GM23338 (cell line): Measurements from ENCODE around the gene HEYL. TPM values are rescaled to one million over a fixed set of nuclear protein-coding genes. Genes with fewer than 3 reads are reported as not detected.

Experiments used
- ATAC-seq: fragments of 200-7000 bp; cut with Tn5 transposase; 3 replicates; pipeline ENCODE4 v1.9.1; 2020
- DNase-seq: peaks from one replicate; pipeline ENCODE4 v3.0.0-alpha.2; 2015; ENCODE audit warnings: low spot score
- H2AFZ ChIP-seq: fragments of 200-600 bp; sonication (generic); 2 replicates; pipeline ENCODE4 v1.8.0; 2016; ENCODE audit warnings: antibody characterized with exemption, mild to moderate bottlenecking, moderate library complexity
- H3F3A ChIP-seq: fragments of 200-600 bp; sonication (generic); replicated peaks from 2 replicates; pipeline ENCODE4 v1.8.0; 2017; ENCODE audit warnings: antibody characterized with exemption, mixed run types, low read depth
- H3K27ac ChIP-seq: fragments of 200-600 bp; sonication (generic); 2 replicates; pipeline ENCODE4 v1.6.1; 2016; ENCODE audit warnings: low read depth
- H3K27me3 ChIP-seq: fragments of 200-600 bp; sonication (generic); 2 replicates; pipeline ENCODE4 v1.8.0; 2016; ENCODE audit warnings: mild to moderate bottlenecking, mixed run types, moderate library complexity; ENCODE audit not compliant: insufficient read depth
- H3K36me3 ChIP-seq: fragments of 200-600 bp; sonication (generic); 2 replicates; pipeline ENCODE4 v1.8.0; 2016; ENCODE audit warnings: mild to moderate bottlenecking; ENCODE audit not compliant: insufficient read depth
- H3K4me1 ChIP-seq: fragments of 200-600 bp; sonication (generic); 2 replicates; pipeline ENCODE4 v1.8.0; 2016; ENCODE audit warnings: mild to moderate bottlenecking, moderate library complexity; ENCODE audit not compliant: insufficient read depth
- H3K4me2 ChIP-seq: fragments of 200-600 bp; sonication (generic); 2 replicates; pipeline ENCODE4 v1.7.1; 2017; ENCODE audit warnings: mixed run types
- H3K4me3 ChIP-seq: fragments of 200-600 bp; sonication (generic); 2 replicates; pipeline ENCODE4 v1.6.1; 2016; ENCODE audit warnings: mixed run types
- H3K79me2 ChIP-seq: fragments of 200-600 bp; sonication (generic); replicated peaks from 2 replicates; pipeline ENCODE4 v1.8.0; 2017; ENCODE audit warnings: mild to moderate bottlenecking; ENCODE audit not compliant: insufficient read depth
- H3K9me2 ChIP-seq: fragments of 200-600 bp; sonication (generic); 2 replicates; pipeline ENCODE4 v1.8.0; 2017; ENCODE audit not compliant: insufficient read depth
- H4K20me1 ChIP-seq: fragments of 200-600 bp; sonication (generic); replicated peaks from 2 replicates; pipeline ENCODE4 v1.8.0; 2017; ENCODE audit warnings: mild to moderate bottlenecking; ENCODE audit not compliant: insufficient read depth
- H3K27ac Mint-ChIP-seq: 2 replicates; pipeline ENCODE4 v1.8.0; 2020; ENCODE audit warnings: inconsistent platforms, mild to moderate bottlenecking, moderate library complexity, mixed read lengths
- H3K27me3 Mint-ChIP-seq: 3 replicates; pipeline ENCODE4 v1.8.0; 2022; ENCODE audit warnings: low read depth, mild to moderate bottlenecking, moderate library complexity, mixed read lengths, inconsistent platforms; ENCODE audit not compliant: insufficient read depth, poor library complexity
- H3K36me3 Mint-ChIP-seq: 3 replicates; pipeline ENCODE4 v1.8.0; 2021; ENCODE audit warnings: low read depth, mild to moderate bottlenecking, inconsistent platforms, moderate library complexity, mixed read lengths
- H3K4me1 Mint-ChIP-seq: 3 replicates; pipeline ENCODE4 v1.8.0; 2020; ENCODE audit warnings: mild to moderate bottlenecking, inconsistent platforms, mixed read lengths
- H3K4me3 Mint-ChIP-seq: 3 replicates; pipeline ENCODE4 v1.8.0; 2021; ENCODE audit warnings: moderate library complexity, mild to moderate bottlenecking, inconsistent platforms, mixed read lengths
- H3K9me3 Mint-ChIP-seq: 3 replicates; pipeline ENCODE4 v1.8.0; 2020; ENCODE audit warnings: moderate library complexity, mild to moderate bottlenecking, inconsistent platforms, mixed read lengths
- NANOG ChIP-seq: IDR thresholded peaks from 2 replicates; pipeline ENCODE4 v1.6.1; 2016; ENCODE audit warnings: antibody characterized with exemption, borderline replicate concordance
- POLR2AphosphoS5 ChIP-seq: IDR thresholded peaks from 2 replicates; pipeline ENCODE4 v1.6.1; 2016; ENCODE audit warnings: antibody characterized with exemption, low read depth
- STAT1 ChIP-seq: IDR thresholded peaks from one replicate; pipeline ENCODE4 v1.6.1; 2016; ENCODE audit warnings: antibody characterized with exemption; ENCODE audit not compliant: unreplicated experiment
- ZNF114 ChIP-seq: fragments of 250-450 bp; sonication (Bioruptor Pico); IDR thresholded peaks from 2 replicates; pipeline ENCODE4 v1.5.0; 2020; ENCODE audit warnings: mild to moderate bottlenecking, moderate library complexity
- ZNF331 ChIP-seq: fragments of 250-450 bp; sonication (Bioruptor Pico); IDR thresholded peaks from 2 replicates; pipeline ENCODE4 v1.5.0; 2020; ENCODE audit warnings: low read depth, mild to moderate bottlenecking, moderate library complexity
- polyA plus RNA-seq: library from polyadenylated mRNA; unstranded; fragments of >200 nt; fragmentation: Nextera tagmentation; extraction: Ambion mirVana; gene quantifications from 2 replicates; pipeline ENCODE4 v1.2.1, GENCODE V29; 2016
- total RNA-seq: library from RNA; depleted of rRNA; stranded (reverse); fragments of >200 nt; shearing (Covaris generic); gene quantifications from 2 replicates; pipeline ENCODE4 v1.2.3, GENCODE V29; 2014
- TF ChIP-seq, protein P1 (sequence below), 2 experiments: fragments of 200-600 bp in 1 of 2; sonication (generic) in 1 of 2; conservative IDR thresholded peaks; 2 replicates each; pipeline versions ENCODE4 v1.5.1 to v1.6.1; 2016 to 2017; ENCODE audit warnings: antibody characterized with exemption in 2 of 2, low read depth in 2 of 2, mild to moderate bottlenecking in 2 of 2, moderate library complexity in 1 of 2
- TF ChIP-seq, protein P2 (sequence below): IDR thresholded peaks from 2 replicates; pipeline ENCODE4 v1.6.1; 2016; ENCODE audit warnings: antibody characterized with exemption
- TF ChIP-seq, protein P3 (sequence below): IDR thresholded peaks from one replicate; pipeline ENCODE4 v1.6.1; 2018; ENCODE audit warnings: antibody characterized with exemption; ENCODE audit not compliant: unreplicated experiment
- TF ChIP-seq, protein P4 (sequence below): fragments of 250-450 bp; sonication (Bioruptor Pico); IDR thresholded peaks from 2 replicates; pipeline ENCODE4 v1.5.0; 2020; ENCODE audit warnings: mild to moderate bottlenecking, moderate library complexity

HEYL gene
- total and polyA plus RNA-seq, 2 experiments from 2014 or later, result 1.6 to 4.5 TPM

DNA sequence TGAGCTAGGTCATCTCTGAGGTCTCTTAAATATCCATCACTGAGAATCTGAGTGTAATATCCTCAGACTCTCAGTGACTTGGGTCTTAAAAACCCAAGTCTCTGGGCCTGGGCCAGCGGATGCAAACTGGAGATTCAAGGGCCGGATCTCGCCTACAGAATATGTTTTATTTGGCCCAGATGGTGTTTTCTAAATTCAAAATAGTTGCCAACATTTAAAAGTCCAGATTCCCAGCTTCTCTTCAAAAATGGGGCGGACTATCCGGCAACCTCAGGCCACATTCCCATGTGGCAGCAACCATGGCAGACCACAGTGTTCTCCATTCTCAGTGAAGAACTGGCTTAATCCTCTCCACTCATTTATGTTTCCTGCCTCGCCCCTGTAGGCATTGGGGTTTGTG, 12.7 kb upstream of the HEYL start:
- TF ChIP-seq, protein P1, sequence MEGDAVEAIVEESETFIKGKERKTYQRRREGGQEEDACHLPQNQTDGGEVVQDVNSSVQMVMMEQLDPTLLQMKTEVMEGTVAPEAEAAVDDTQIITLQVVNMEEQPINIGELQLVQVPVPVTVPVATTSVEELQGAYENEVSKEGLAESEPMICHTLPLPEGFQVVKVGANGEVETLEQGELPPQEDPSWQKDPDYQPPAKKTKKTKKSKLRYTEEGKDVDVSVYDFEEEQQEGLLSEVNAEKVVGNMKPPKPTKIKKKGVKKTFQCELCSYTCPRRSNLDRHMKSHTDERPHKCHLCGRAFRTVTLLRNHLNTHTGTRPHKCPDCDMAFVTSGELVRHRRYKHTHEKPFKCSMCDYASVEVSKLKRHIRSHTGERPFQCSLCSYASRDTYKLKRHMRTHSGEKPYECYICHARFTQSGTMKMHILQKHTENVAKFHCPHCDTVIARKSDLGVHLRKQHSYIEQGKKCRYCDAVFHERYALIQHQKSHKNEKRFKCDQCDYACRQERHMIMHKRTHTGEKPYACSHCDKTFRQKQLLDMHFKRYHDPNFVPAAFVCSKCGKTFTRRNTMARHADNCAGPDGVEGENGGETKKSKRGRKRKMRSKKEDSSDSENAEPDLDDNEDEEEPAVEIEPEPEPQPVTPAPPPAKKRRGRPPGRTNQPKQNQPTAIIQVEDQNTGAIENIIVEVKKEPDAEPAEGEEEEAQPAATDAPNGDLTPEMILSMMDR (conservative IDR thresholded peaks at IDR 0.05; ENCODE audit: low read depth in 2 of 2), result no peak
- TF ChIP-seq, protein P2, sequence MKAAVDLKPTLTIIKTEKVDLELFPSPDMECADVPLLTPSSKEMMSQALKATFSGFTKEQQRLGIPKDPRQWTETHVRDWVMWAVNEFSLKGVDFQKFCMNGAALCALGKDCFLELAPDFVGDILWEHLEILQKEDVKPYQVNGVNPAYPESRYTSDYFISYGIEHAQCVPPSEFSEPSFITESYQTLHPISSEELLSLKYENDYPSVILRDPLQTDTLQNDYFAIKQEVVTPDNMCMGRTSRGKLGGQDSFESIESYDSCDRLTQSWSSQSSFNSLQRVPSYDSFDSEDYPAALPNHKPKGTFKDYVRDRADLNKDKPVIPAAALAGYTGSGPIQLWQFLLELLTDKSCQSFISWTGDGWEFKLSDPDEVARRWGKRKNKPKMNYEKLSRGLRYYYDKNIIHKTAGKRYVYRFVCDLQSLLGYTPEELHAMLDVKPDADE, result no peak
- TF ChIP-seq STAT1 (no peak), ZNF114 (no peak), POLR2AphosphoS5 (no peak), ZNF331 (CRISPR knock-in tag) (no peak), NANOG (no peak)
- TF ChIP-seq, protein P3, sequence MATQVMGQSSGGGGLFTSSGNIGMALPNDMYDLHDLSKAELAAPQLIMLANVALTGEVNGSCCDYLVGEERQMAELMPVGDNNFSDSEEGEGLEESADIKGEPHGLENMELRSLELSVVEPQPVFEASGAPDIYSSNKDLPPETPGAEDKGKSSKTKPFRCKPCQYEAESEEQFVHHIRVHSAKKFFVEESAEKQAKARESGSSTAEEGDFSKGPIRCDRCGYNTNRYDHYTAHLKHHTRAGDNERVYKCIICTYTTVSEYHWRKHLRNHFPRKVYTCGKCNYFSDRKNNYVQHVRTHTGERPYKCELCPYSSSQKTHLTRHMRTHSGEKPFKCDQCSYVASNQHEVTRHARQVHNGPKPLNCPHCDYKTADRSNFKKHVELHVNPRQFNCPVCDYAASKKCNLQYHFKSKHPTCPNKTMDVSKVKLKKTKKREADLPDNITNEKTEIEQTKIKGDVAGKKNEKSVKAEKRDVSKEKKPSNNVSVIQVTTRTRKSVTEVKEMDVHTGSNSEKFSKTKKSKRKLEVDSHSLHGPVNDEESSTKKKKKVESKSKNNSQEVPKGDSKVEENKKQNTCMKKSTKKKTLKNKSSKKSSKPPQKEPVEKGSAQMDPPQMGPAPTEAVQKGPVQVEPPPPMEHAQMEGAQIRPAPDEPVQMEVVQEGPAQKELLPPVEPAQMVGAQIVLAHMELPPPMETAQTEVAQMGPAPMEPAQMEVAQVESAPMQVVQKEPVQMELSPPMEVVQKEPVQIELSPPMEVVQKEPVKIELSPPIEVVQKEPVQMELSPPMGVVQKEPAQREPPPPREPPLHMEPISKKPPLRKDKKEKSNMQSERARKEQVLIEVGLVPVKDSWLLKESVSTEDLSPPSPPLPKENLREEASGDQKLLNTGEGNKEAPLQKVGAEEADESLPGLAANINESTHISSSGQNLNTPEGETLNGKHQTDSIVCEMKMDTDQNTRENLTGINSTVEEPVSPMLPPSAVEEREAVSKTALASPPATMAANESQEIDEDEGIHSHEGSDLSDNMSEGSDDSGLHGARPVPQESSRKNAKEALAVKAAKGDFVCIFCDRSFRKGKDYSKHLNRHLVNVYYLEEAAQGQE, result no peak
- TF ChIP-seq, protein P4, sequence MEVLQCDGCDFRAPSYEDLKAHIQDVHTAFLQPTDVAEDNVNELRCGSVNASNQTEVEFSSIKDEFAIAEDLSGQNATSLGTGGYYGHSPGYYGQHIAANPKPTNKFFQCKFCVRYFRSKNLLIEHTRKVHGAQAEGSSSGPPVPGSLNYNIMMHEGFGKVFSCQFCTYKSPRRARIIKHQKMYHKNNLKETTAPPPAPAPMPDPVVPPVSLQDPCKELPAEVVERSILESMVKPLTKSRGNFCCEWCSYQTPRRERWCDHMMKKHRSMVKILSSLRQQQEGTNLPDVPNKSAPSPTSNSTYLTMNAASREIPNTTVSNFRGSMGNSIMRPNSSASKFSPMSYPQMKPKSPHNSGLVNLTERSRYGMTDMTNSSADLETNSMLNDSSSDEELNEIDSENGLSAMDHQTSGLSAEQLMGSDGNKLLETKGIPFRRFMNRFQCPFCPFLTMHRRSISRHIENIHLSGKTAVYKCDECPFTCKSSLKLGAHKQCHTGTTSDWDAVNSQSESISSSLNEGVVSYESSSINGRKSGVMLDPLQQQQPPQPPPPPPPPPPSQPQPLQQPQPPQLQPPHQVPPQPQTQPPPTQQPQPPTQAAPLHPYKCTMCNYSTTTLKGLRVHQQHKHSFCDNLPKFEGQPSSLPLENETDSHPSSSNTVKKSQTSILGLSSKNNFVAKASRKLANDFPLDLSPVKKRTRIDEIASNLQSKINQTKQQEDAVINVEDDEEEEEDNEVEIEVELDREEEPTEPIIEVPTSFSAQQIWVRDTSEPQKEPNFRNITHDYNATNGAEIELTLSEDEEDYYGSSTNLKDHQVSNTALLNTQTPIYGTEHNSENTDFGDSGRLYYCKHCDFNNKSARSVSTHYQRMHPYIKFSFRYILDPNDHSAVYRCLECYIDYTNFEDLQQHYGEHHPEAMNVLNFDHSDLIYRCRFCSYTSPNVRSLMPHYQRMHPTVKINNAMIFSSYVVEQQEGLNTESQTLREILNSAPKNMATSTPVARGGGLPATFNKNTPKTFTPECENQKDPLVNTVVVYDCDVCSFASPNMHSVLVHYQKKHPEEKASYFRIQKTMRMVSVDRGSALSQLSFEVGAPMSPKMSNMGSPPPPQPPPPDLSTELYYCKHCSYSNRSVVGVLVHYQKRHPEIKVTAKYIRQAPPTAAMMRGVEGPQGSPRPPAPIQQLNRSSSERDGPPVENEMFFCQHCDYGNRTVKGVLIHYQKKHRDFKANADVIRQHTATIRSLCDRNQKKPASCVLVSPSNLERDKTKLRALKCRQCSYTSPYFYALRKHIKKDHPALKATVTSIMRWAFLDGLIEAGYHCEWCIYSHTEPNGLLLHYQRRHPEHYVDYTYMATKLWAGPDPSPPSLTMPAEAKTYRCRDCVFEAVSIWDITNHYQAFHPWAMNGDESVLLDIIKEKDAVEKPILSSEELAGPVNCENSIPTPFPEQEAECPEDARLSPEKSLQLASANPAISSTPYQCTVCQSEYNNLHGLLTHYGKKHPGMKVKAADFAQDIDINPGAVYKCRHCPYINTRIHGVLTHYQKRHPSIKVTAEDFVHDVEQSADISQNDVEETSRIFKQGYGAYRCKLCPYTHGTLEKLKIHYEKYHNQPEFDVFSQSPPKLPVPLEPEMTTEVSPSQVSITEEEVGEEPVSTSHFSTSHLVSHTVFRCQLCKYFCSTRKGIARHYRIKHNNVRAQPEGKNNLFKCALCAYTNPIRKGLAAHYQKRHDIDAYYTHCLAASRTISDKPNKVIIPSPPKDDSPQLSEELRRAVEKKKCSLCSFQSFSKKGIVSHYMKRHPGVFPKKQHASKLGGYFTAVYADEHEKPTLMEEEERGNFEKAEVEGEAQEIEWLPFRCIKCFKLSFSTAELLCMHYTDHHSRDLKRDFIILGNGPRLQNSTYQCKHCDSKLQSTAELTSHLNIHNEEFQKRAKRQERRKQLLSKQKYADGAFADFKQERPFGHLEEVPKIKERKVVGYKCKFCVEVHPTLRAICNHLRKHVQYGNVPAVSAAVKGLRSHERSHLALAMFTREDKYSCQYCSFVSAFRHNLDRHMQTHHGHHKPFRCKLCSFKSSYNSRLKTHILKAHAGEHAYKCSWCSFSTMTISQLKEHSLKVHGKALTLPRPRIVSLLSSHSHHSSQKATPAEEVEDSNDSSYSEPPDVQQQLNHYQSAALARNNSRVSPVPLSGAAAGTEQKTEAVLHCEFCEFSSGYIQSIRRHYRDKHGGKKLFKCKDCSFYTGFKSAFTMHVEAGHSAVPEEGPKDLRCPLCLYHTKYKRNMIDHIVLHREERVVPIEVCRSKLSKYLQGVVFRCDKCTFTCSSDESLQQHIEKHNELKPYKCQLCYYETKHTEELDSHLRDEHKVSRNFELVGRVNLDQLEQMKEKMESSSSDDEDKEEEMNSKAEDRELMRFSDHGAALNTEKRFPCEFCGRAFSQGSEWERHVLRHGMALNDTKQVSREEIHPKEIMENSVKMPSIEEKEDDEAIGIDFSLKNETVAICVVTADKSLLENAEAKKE (CRISPR knock-in tag), result no peak
- H3K79me2 ChIP-seq, result no peaks in the 10 kb centered on the region
- Mint-ChIP-seq H3K9me3 (no peaks in the 10 kb centered on the region), H3K27me3 (peaks cover 13% of the 10 kb centered on the region), H3K27ac (no peak overlapping the region), H3K36me3 (no peaks in the 10 kb centered on the region), H3K4me1 (peaks cover 13% of the 10 kb centered on the region), H3K4me3 (no peak overlapping the region)
- H3K4me3 ChIP-seq, result no peak overlapping the region
- no peak overlapping the region for H3K4me2 ChIP-seq
- ATAC-seq, result no peak
- no peak for DNase-seq
- H3F3A ChIP-seq, result no peaks in the 10 kb centered on the region
- H3K36me3 ChIP-seq, result no peaks in the 10 kb centered on the region
- no peaks in the 10 kb centered on the region for H4K20me1 ChIP-seq
- peaks cover 4% of the 10 kb centered on the region; the same call in 1 of the 2 replicates for H3K9me2 ChIP-seq
- H3K27ac ChIP-seq, result no peak overlapping the region
- H3K4me1 ChIP-seq, result peaks cover 6% of the 10 kb centered on the region
- no peak overlapping the region for H2AFZ ChIP-seq
- H3K27me3 ChIP-seq, result peaks cover 23% of the 10 kb centered on the region; the same call in 1 of the 2 replicates
